ENCODE results near the gene ZNF205. TPM values are rescaled to one million over a fixed set of nuclear protein-coding genes. Genes with fewer than 3 reads are reported as not detected.

Gene ZNF205
- total RNA-seq, 1 donor from 2014 or later = 12.9 TPM

DNA sequence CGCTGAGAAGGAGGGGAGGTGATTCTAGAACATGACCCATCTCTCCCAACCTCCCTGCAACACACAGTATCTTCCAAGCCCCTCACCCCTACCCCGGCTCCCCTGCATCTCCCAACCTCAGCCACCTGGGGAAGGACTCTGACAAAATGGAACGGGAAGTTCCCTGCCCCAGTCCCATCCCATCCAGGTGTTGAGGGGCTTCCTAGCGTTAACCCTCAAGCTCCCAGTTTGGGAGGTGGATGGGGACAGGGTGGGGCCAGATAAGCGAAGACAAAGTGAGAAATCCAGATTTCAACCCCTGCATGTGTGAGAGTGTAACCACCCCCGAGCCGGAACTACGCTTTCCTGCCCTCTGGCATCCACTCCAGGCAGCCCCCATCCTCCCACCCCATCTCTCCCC lies 15.1 kb upstream of the ZNF205 start:
- H3K27ac Mint-ChIP-seq (ENCODE audit: unreplicated experiment) = no peak overlapping the region
- H3K36me3 Mint-ChIP-seq (ENCODE audit: low read depth) = no peaks in the 10 kb centered on the region
- no peak for DNase-seq (ENCODE audit: low spot score)

DNA sequence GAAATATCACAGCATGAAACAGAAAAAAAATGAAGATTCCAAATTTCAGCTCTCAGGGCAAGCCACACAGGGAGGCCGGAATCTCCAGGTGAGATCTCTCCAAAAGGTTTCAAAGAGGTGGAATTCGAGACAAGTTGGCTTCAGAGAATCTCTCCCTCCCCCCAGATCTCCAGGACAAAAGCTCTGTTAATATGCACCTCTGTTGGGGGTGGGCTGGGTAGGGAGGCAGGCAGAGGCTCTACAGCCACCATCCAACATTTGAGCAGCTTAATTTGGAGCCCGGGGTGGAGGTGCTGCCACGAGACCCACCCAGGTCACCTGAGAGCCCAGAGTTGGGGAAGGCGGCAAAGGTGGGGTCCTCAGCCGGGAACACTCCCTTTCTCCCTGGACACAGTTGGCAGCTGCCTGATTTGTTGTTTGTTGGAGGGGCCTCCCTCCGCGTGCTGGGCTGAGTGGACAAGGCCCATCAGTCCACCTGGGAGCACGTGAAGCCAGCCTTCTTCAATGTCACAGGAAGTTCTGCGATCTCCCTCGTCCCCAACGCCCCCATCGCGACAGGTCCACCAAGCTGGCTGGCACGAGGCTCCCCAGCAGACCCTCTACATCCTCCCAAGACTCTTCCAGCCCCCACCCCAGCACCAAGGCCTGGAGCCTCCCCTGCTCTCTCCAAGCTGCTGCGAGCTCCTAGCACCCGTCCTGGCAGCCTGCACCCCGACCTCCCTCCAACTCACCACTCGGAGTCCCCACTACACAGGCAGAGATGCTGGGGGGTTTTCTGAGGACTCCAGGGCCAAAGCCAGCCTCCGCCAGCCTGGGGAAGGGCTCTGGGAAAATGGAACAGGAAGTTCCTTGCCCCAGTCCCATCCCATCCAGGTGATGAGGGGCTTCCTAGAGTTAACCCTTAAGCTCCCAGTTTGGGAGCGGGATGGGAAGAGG lies 13.7 kb upstream of the ZNF205 start, which contains the start of gene ZSCAN10:
ZSCAN10 (minus strand) TSS at position 836 of the 936 bp plus-strand sequence. CDS start 6,357 bp downstream, outside the sequence.
- no peak within 1 kb of the TSS for H3K27ac Mint-ChIP-seq (ENCODE audit: unreplicated experiment)
- H3K4me1 Mint-ChIP-seq (ENCODE audit: low read depth) = peaks cover 6% of the 10 kb centered on the region

More for the DNA sequence above, 15.1 kb upstream of the ZNF205 start:
- TF ChIP-seq, protein P1, sequence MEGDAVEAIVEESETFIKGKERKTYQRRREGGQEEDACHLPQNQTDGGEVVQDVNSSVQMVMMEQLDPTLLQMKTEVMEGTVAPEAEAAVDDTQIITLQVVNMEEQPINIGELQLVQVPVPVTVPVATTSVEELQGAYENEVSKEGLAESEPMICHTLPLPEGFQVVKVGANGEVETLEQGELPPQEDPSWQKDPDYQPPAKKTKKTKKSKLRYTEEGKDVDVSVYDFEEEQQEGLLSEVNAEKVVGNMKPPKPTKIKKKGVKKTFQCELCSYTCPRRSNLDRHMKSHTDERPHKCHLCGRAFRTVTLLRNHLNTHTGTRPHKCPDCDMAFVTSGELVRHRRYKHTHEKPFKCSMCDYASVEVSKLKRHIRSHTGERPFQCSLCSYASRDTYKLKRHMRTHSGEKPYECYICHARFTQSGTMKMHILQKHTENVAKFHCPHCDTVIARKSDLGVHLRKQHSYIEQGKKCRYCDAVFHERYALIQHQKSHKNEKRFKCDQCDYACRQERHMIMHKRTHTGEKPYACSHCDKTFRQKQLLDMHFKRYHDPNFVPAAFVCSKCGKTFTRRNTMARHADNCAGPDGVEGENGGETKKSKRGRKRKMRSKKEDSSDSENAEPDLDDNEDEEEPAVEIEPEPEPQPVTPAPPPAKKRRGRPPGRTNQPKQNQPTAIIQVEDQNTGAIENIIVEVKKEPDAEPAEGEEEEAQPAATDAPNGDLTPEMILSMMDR (IDR thresholded peaks at IDR 0.05) = no peak
- no peaks in the 10 kb centered on the region for H3K9me3 Mint-ChIP-seq (ENCODE audit: low read depth)
- peaks cover 9% of the 10 kb centered on the region for H3K27me3 Mint-ChIP-seq (ENCODE audit: low read depth)
- peaks cover 6% of the 10 kb centered on the region for H3K4me1 Mint-ChIP-seq (ENCODE audit: low read depth)
- no peak overlapping the region for H3K4me3 Mint-ChIP-seq (ENCODE audit: unreplicated experiment)

DNA sequence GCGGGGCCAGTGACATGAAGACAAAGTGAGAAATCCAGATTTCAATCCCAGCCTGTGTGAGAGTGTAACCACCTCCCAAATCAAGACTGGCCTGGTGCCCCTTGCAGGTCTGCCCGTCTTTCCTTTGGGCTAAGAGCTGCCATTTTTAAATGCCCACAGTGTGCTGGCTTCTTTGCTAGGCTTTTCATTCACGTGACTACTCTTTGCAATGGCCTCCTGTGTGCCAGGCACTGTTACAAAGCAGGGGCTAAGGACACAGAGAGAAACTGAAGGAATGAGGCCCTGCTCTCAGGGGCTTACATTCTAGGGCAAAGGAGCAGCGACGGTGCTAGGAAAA lies 13.0 kb upstream of the ZNF205 start:
- Mint-ChIP-seq H3K4me3 (ENCODE audit: unreplicated experiment) (no peak overlapping the region), H3K4me1 (ENCODE audit: low read depth) (peaks cover 6% of the 10 kb centered on the region), H3K9me3 (ENCODE audit: low read depth) (no peaks in the 10 kb centered on the region), H3K27ac (ENCODE audit: unreplicated experiment) (no peak overlapping the region), H3K36me3 (ENCODE audit: low read depth) (no peaks in the 10 kb centered on the region), H3K27me3 (ENCODE audit: low read depth) (peaks cover 7% of the 10 kb centered on the region)
- no peak for DNase-seq (ENCODE audit: low spot score)
- TF ChIP-seq, protein P1 (IDR thresholded peaks at IDR 0.05) = no peak

More for the DNA sequence above, 13.7 kb upstream of the ZNF205 start, which contains the start of gene ZSCAN10:
- no peaks in the 10 kb centered on the region for H3K36me3 Mint-ChIP-seq (ENCODE audit: low read depth)
- no peaks in the 10 kb centered on the region for H3K9me3 Mint-ChIP-seq (ENCODE audit: low read depth)
- H3K4me3 Mint-ChIP-seq (ENCODE audit: unreplicated experiment) = peak within 1 kb of the TSS; percentile 66
- H3K27me3 Mint-ChIP-seq (ENCODE audit: low read depth) = peaks cover 7% of the 10 kb centered on the region
- TF ChIP-seq, protein P1 (IDR thresholded peaks at IDR 0.05) = no peak
- no peak for DNase-seq (ENCODE audit: low spot score)

DNA sequence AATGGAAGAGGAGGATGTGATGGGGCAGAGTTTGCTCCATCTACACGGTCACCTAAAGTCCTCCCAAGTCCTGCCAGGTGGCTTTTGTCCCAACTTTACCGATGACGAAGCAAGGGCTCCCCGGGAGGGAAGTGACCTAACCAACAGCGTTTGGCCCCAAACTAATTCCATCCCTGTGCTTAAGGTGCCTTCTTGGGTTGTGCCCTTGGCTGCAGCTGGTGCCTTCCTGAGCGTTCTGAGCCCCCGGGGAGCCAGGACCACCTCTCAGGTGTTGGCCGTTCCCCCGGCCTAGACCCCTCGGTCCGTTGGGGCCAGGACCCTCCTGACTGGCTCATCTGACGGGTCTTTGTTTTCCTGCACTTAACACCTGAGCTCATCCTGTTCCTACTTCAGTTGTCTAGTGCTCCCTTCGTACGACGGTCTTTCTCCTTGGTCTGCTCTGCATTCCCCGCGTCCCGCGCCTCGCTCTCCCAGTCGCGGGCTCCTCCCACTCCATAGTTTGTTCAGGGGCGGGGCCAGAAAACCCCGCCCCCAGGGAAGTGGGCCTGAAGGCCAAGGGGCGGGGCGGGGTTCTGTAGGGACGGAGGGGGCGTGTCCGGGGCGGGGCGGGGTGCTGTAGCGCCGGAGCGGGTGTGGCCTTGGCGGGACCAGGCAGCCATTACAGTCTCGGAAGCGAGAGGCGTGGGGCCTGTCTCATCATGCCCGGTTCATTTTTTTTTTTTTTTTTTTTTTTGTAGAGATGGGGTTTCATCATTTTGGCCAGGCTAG lies 12.5 kb upstream of the ZNF205 start:
- Mint-ChIP-seq H3K9me3 (ENCODE audit: low read depth) (no peaks in the 10 kb centered on the region), H3K4me3 (ENCODE audit: unreplicated experiment) (peak overlapping the region; percentile 66), H3K36me3 (ENCODE audit: low read depth) (no peaks in the 10 kb centered on the region), H3K27me3 (ENCODE audit: low read depth) (peaks cover 7% of the 10 kb centered on the region), H3K4me1 (ENCODE audit: low read depth) (peaks cover 6% of the 10 kb centered on the region), H3K27ac (ENCODE audit: unreplicated experiment) (no peak overlapping the region)
- no peak for DNase-seq (ENCODE audit: low spot score)
- TF ChIP-seq, protein P1 (IDR thresholded peaks at IDR 0.05) = no peak
